H1 (cell line): ENCODE measurements around the gene SGMS2.
A peak's percentile ranks its signal among the peaks of the same experiment; 100 is the strongest.

Experiments used
- ASH2L ChIP-seq: fragments of 200-600, 300-600 bp; sonication (generic); IDR thresholded peaks from one replicate; pipeline ENCODE4 v1.7.1; 2017; ENCODE audit warnings: low read length
- CEBPB ChIP-seq: IDR thresholded peaks from 2 replicates; pipeline ENCODE4 v1.6.1; 2012; ENCODE audit warnings: low read depth, low read length
- EZH2 ChIP-seq: fragments of 200-600 bp; sonication (generic); IDR thresholded peaks from 2 replicates; pipeline ENCODE4 v1.7.1; 2012; ENCODE audit warnings: low read depth, mild to moderate bottlenecking, moderate library complexity, low read length, inconsistent platforms; ENCODE audit not compliant: severe bottlenecking
- JUND ChIP-seq: IDR thresholded peaks from 2 replicates; pipeline ENCODE4 v1.6.1; 2011; ENCODE audit warnings: mild to moderate bottlenecking, improper control_type of control experiment, low read length
- POLR2A ChIP-seq, 2 experiments: IDR thresholded peaks; 1 replicate in 1 of 2; 2 replicates in 1 of 2; pipeline ENCODE4 v1.6.1; 2011; ENCODE audit warnings: low read depth in 2 of 2, low read length in 2 of 2, mild to moderate bottlenecking in 2 of 2; ENCODE audit errors: control extremely low read depth in 1 of 2
- POLR2AphosphoS5 ChIP-seq: IDR thresholded peaks from 2 replicates; pipeline ENCODE4 v1.6.1; 2011; ENCODE audit warnings: low read depth, low read length
- POU5F1 ChIP-seq: IDR thresholded peaks from 2 replicates; pipeline ENCODE4 v1.6.1; 2011; ENCODE audit warnings: low read depth, mild to moderate bottlenecking, low read length, moderate library complexity
- RBBP5 ChIP-seq: IDR thresholded peaks from 2 replicates; pipeline ENCODE4 v1.7.1; 2012; ENCODE audit warnings: low read depth, mild to moderate bottlenecking, inconsistent platforms, low read length, moderate library complexity, borderline replicate concordance
- TAF1 ChIP-seq: IDR thresholded peaks from 2 replicates; pipeline ENCODE4 v1.6.1; 2011; ENCODE audit warnings: mild to moderate bottlenecking, low read depth, low read length
- TF ChIP-seq, protein P1 (sequence below), 3 experiments: IDR thresholded peaks; 1 replicate in 2 of 3; 2 replicates in 1 of 3; pipeline versions ENCODE4 v1.5.1 to v1.6.1; 2011; ENCODE audit warnings: low read length in 3 of 3, mild to moderate bottlenecking in 3 of 3, inconsistent platforms in 2 of 3, low read depth in 1 of 3, moderate library complexity in 1 of 3; ENCODE audit not compliant: insufficient read depth in 1 of 3; ENCODE audit errors: control extremely low read depth in 1 of 3
- TF ChIP-seq, protein P2 (sequence below): IDR thresholded peaks from 2 replicates; pipeline ENCODE4 v1.6.1; 2012; ENCODE audit warnings: inconsistent platforms

DNA sequence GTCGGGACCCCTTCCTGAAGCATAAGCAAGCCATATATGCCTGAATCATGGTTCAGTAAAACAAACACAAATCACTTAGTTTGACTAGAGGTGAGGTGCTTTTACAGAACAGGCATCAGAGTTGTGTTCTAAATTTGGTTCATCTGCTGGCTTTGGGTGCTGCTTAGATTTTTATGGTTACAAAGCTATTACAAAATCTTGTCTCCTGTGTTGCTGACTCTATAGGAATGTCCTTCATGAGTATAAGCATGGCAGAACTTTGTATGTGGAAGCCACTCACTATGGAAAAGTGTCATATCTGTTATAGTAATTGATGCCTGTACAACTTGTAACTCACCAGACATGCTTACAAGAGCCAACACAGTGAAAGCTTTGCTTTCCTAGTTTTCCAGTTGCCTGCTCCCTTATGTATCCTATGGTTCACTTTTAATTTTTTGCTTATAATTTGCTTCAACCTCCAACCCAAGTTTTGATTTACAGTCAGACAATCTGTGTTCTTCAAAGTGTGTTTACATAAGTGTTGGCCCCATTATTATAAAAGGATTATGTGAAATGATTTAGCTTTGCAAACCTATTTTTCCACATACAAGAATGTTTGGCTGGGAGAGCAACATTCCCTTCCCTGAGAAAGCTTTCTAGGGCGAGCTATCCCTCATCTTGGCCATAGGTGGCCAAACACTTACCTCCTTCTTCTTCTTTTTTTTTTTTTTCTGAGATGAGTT lies 76.6 kb downstream of the SGMS2 start:
- TF ChIP-seq, protein P1, sequence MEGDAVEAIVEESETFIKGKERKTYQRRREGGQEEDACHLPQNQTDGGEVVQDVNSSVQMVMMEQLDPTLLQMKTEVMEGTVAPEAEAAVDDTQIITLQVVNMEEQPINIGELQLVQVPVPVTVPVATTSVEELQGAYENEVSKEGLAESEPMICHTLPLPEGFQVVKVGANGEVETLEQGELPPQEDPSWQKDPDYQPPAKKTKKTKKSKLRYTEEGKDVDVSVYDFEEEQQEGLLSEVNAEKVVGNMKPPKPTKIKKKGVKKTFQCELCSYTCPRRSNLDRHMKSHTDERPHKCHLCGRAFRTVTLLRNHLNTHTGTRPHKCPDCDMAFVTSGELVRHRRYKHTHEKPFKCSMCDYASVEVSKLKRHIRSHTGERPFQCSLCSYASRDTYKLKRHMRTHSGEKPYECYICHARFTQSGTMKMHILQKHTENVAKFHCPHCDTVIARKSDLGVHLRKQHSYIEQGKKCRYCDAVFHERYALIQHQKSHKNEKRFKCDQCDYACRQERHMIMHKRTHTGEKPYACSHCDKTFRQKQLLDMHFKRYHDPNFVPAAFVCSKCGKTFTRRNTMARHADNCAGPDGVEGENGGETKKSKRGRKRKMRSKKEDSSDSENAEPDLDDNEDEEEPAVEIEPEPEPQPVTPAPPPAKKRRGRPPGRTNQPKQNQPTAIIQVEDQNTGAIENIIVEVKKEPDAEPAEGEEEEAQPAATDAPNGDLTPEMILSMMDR (IDR thresholded peaks at IDR 0.05; ENCODE audit: control extremely low read depth in 1 of 3, insufficient read depth in 1 of 3, low read depth in 1 of 3, low read length in 3 of 3): peak in 1 of 3 experiments; percentile 6; a peak in 1 of 4 replicates
- TF ChIP-seq JUND: no peak
- TF ChIP-seq POU5F1: no peak
- TF ChIP-seq, protein P2, sequence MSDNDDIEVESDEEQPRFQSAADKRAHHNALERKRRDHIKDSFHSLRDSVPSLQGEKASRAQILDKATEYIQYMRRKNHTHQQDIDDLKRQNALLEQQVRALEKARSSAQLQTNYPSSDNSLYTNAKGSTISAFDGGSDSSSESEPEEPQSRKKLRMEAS: no peak
- TF ChIP-seq TAF1: no peak
- no peak for TF ChIP-seq EZH2
- TF ChIP-seq RBBP5: no peak
- no peak for TF ChIP-seq CEBPB
- TF ChIP-seq ASH2L: no peak
- no peak for TF ChIP-seq POLR2A (IDR thresholded peaks at IDR 0.05; ENCODE audit: control extremely low read depth in 1 of 2, low read depth in 2 of 2, low read length in 2 of 2)
- TF ChIP-seq POLR2AphosphoS5: no peak
